HG03095 (cell line): Measurements from ENCODE around the gene FGD3.

Experiments
- ATAC-seq: cut with Tn5 transposase; IDR thresholded peaks from one replicate; pipeline ENCODE4 v1.9.1; 2021; ENCODE audit warnings: moderate library complexity; ENCODE audit not compliant: unreplicated experiment

FGD3 gene

GRCh38 chr9:93066978-93067603, 119.8 kb downstream of the FGD3 start:
- ATAC-seq, result no peak

DNA sequence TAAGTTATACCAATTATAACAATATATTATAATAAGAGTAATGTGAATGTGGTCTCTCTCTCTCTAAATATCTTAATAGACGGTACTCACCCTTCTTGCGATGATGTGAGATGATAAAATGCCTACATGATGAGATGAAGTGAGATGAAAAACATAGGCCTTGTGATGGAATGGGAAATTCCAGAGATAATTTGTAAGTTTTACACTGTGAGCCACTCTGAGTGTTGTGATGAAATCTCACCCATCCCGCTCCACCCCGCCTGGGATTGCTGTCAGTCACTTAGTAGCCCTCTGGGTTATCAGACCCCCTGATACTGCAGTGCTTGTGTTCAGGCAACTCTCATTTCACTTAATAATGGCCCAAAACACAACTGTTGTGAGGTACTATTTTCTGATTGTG, 121.6 kb downstream of the FGD3 start:
- ATAC-seq, result no peak

- ATAC-seq, result no peak
Observed at GRCh38 chr9:93071464-93071863, 124.1 kb downstream of the FGD3 start.

DNA sequence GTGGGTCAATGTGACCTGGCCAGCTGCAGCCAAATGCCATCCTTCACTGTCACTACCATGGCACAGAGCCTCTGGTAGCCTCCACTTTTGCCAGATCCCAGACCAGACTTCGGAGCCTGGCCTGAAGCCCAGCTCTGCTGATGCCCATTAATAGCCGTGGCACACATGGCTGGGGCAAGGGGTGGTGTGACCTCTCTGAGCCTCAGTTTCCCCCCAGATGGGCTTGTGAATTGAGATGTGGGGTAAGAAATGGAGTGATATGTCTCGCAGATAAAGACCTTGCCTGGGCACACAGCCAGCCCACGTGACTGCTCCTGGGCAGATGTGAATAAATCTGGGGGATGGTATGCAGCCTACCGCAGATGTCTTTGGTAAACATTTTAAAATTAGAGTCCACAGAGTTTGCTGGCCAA, 125.1 kb downstream of the FGD3 start:
- ATAC-seq, result no peak

DNA sequence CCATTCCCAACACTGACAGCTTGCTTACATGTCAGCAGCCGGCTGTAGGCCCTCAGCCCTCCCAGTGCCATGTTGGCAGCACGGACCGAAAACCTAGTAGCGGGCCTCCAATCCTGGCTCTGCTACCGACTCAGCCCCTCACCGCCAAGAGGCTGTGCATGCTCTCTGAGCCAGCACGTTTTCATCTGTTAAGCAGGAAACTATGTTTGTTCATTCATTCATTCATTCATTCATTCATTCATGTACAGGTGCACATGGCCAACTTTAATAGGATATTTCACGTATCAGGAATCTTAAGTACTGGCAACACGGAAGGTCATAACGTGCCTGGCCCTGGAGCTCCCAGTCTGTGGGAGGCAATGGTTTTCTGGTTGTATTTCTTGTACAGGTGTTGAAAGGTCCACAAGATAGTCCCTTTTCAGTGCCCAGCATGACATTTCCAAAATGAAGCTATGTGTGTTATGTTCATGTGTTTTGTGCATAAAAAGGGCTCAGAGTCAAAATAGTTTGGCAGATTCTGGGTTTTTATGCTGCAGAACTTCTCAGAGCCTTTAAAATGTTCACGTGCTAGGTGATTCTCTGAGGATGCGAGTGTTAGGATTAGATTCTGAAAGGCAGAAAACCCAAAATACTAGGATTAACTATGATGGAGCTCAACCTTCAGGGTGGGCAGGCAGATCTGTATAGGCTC, 128.9 kb downstream of the FGD3 start:
- ATAC-seq, result no peak

DNA sequence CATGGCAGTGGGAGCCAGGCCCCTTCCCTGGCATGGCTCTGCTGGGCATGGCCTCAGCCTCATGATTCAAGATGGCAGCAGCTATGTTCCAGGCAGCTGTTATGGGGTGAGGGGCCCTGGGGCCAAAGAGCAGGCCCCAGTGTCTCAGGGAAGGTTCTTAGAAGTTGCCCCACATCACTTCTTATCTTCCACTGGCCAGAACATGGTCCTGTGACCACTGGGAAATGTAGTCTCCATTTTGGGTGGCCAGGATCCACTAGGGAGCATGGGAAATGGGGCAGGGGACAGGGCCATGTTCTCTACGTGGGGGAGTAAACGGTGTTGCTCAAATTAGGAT, 129.4 kb downstream of the FGD3 start:
- no peak for ATAC-seq

GRCh38 chr9:93077367-93077766, 130.0 kb downstream of the FGD3 start:
- no peak for ATAC-seq

DNA sequence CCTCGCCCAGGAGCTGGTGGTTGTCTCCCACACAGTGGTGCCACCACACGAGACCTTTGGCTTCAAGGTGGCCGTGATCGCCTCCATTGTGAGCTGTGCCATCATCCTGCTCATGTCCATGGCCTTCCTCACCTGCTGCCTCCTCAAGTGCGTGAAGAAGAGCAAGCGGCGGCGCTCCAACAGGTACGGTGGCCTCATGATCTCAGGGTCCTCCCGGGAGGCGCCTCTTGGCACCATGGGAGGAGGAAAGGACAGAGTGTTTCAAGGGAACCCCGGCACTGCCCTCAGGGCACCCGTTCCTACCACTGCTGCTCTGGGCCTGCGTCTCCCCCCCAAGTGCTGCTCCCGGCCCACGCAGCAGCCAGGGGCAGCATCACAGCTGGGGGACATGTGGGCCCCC, 130.5 kb downstream of the FGD3 start:
- ATAC-seq, result no peak

DNA sequence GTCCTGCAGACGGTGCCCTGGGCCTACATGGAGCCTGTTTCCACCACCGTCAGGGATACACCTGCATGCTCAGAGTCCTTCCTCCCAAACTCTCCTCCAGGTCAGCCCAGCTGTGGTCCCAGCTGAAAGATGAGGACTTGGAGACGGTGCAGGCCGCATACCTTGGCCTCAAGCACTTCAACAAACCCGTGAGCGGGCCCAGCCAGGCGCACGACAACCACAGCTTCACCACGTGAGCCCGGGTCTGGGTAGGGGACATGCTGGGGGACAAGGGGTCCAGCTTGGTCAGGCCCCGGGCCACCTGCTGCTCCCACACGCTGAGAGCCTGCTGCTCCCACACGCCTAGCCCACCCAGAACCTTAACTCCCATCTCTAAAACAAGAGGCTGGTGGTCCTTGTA, 132.0 kb downstream of the FGD3 start:
- ATAC-seq, result no peak

DNA sequence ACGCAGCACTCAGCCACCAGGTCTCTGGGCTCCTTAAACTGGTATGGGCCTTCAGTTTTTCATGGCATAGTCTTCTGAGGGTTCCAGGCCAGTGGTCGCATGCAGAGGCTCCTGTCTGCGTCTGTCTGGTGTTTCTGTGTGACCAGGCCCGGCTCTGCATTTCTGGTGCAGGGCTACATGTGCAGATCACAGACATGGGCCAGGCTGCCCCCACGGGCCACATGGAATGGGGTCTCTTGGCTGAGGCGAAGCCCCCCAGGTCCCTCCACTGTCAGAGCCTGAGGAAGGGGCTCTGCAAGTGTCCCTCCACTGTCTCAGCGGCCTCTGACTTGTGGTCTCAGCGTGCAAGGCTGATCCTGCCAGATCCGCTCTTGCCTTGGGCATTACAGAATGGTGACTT, 133.1 kb downstream of the FGD3 start:
- no peak for ATAC-seq

DNA sequence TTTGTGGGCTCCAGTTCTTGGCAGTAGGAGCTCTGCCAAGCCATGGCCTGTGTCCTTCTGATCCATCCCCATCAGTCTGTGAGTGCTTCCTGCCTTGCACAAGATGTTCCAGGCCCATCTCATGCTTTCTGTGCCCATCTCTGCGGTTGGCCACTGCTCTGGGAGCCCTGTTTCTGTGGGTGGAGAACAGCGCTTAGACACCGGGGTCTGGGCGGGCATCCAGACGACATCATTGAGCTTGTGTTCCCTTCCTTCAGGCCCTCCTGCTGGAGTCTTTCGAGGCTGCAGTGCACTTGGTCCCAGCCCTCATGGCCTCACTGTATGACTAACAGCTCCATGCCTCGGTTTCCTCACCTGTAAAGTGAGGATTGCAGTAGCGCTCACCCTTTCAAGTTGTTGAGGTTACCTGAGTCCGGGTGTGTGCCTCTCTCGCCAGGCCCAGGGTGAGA, 133.8 kb downstream of the FGD3 start:
- no peak for ATAC-seq

DNA sequence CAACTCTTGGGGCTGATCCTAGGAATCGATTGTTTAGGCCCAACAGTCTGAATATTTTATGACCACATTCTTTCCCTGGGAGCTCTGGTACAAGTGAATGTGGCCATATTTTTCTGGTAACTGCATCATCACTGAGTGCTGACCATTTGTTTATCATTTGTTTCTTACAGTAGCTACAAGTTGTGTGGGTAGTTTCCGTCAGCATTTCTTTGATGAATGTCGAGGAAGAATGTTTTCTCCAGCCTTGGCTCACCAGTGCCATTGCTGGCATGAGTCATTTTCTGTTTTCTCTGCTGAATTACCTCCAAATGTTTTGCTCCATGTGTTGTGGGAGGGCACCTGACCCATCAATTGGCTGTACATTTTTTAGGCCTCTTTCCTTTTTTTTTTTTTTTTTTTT, 134.6 kb downstream of the FGD3 start:
- ATAC-seq, result no peak

DNA sequence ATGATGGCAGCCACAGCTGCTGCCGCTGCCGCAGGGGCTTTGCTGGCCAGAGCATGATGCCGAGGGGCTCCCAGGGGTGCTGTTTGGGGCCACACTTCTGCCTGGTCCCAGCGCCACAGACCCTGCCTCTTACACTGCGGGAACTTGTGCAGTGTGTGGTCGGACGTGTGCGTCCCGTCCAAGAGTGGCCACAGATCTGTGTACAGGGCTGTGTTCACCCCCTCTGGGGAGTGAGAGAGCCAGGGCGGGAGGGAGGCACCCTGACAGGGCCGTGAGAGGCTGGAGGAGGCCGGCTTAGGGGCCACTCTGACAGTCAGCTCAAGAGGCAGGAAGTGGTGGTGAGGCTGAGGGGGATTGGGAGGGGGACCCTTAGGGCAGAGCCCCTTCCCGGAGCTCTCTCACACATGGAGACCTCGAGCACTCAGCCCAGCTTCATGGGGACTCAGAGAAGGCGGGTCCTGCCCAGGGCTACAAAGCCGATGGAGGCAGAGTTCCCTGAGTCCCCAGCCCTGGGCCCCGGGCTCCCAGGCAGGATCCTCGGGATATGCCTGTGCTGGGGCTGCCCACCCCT, 135.6 kb downstream of the FGD3 start:
- ATAC-seq, result no peak

DNA sequence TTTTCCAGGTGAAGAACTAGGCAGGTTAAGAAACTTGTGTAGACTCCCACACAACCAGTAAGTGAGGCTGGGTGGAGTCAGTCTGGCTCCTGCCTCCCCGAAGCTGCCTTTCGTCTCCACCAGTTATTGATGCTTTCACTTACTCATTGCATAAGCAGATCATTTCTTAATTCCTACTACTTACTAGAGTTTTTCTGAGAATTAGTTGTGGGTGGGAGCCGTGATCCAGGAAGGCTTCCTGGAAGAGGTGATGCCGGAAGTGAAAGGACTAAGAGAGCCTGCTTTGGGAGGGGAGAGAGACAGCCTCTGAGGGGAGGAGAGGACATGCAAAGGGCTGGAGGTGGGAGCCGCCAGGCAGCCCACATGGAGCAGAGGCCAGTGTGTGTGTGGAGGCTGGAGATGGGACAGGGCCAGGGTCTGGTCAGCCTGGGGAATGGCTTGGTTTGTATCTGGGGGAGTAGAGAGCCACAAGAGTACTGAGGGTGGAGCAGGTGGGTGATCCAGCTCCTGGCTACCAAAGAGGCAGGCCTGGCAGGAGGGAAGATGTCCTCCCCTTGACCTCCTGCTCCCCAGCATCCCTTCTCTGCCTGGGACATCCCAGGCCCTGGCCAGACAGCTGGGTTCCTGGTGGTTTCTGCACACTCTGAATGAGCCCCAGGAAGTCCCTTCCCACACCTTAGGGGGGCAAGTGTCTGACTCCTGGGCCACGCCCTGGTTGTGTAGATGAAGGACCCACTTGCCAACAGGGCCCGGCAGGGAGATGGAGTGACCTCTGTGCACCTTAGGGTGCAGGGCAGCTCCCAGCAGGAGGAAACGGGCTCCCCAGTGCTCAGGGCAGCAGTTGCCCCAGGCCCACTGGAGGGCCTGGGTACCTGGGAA, 136.5 kb downstream of the FGD3 start:
- ATAC-seq, result no peak

DNA sequence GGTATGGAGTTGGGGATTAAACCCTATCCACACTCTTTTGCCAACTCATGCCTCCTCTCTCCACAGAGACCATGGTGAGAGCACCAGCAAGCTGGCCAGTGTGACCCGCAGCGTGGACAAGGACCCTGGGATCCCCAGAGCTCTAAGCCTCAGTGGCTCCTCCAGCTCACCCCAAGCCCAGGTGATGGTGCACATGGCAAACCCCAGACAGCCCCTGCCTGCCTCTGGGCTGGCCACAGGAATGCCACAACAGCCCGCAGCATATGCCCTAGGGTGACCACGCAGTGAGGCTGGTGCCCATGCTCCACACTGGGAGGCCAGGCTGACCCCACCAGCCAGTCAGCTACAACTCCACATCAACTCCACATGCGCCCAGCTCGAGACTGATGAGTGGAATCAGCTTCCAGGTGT, 137.2 kb downstream of the FGD3 start:
- no peak for ATAC-seq

DNA sequence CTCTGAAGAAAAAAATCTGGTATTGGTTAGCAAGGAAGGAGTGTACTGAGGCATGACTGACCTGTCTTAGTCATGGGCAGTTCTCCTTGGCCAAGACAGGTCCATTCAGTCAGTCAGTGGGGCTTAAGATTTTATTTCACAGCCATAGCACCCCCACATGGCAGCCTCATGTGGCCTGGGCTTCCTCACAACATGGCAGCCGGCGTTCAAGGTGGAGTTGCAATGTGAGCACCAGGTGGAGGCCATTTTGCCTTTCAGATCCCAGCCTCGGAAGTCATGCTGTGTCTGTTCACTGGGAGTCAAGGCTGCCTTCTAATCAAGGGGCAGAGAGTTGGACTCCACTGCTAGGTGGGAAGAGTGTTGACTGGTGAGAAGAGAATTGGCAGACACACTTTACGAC, 138.4 kb downstream of the FGD3 start:
- no peak for ATAC-seq
